Muscle of leg (tissue), 11 donors: ENCODE measurements around the gene DLG2. TPM values are rescaled to one million over a fixed set of nuclear protein-coding genes. Genes with fewer than 3 reads are reported as not detected.

Source experiments
- DNase-seq: peaks from one replicate; pipeline ENCODE4 v3.0.0; 2013
- H3K27ac ChIP-seq: one replicate; pipeline ENCODE4 v1.5.1; 2013; ENCODE audit warnings: mild to moderate bottlenecking, low read length, control low read depth
- H3K27me3 ChIP-seq: one replicate; pipeline ENCODE4 v1.6.1; 2013; ENCODE audit warnings: low read length; ENCODE audit not compliant: control insufficient read depth, insufficient read depth
- H3K36me3 ChIP-seq: one replicate; pipeline ENCODE4 v1.6.1; 2013; ENCODE audit warnings: low read length; ENCODE audit not compliant: control insufficient read depth, insufficient read depth
- H3K4me1 ChIP-seq: one replicate; pipeline ENCODE4 v1.6.1; 2013; ENCODE audit warnings: low read length; ENCODE audit not compliant: control insufficient read depth, insufficient read depth
- H3K4me3 ChIP-seq: one replicate; pipeline ENCODE4 v1.5.1; 2013; ENCODE audit warnings: low read length, control low read depth
- H3K9me3 ChIP-seq: replicated peaks from 2 replicates; pipeline ENCODE4 v1.6.1; 2013; ENCODE audit warnings: low read depth, low read length; ENCODE audit not compliant: control insufficient read depth
- WGBS: methylation state at CpG from one replicate; pipeline ENCODE4 v1.1.5; 2013; ENCODE audit warnings: missing lambda C conversion rate; ENCODE audit not compliant: insufficient coverage; 5-methylcytosine and 5-hydroxymethylcytosine counted together
- polyA plus RNA-seq, 8 donors: library from polyadenylated mRNA; unstranded; fragments of 120-200 nt; gene quantifications; one replicate each; pipeline versions ENCODE4 v1.2.1 to v1.2.3, GENCODE V29; 2013; ENCODE audit warnings: inconsistent platforms in 1 of 8, low replicate concordance in 1 of 8; ENCODE audit not compliant: insufficient read length in 8 of 8, insufficient read depth in 1 of 8
- total RNA-seq: library from RNA; stranded (reverse); fragments of 120-200 nt; gene quantifications from one replicate; pipeline ENCODE4 v1.2.4, GENCODE V29; 2013

The DLG2 gene
- total and polyA plus RNA-seq, 9 donors, result 6.4 to 19.3 (median 11.0) TPM

- no peaks in the 10 kb centered on the region for H3K36me3 ChIP-seq
- H3K9me3 ChIP-seq, result no peaks in the 10 kb centered on the region
- no peaks in the 10 kb centered on the region for H3K4me1 ChIP-seq
- WGBS, result no CpG with 5 or more reads among the region's 2 CpGs
- no peak overlapping the region for H3K4me3 ChIP-seq
- no peak overlapping the region for H3K27ac ChIP-seq
- no peaks in the 10 kb centered on the region for H3K27me3 ChIP-seq
- DNase-seq, result peak; percentile 88
Observed at GRCh38 chr11:83819931-83820549, 1807.1 kb downstream of the DLG2 start.

DNA sequence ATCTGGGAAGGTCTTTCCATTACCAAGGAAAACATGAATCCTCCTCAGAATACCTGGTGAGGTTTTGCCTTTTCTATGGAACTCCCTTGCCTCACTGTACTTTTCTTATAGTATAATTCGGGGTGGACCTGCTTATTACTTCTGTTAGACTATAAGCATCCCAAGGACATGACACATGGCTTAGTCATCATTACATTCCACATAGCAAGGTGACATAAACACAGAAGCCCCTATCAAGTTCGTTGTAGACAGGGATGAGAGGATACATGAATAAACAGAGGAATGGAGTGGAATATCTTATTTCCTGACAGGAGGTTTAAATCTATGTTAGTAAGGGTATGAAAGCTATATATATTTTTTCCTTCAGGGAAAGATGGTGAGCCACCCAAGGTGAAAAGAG, 1808.8 kb downstream of the DLG2 start:
- H3K36me3 ChIP-seq, result no peaks in the 10 kb centered on the region
- H3K4me1 ChIP-seq, result no peaks in the 10 kb centered on the region
- no peak for DNase-seq
- WGBS, result no CpG with 5 or more reads among the region's 2 CpGs
- H3K27me3 ChIP-seq, result no peaks in the 10 kb centered on the region
- no peaks in the 10 kb centered on the region for H3K9me3 ChIP-seq
- no peak overlapping the region for H3K27ac ChIP-seq
- H3K4me3 ChIP-seq, result no peak overlapping the region

DNA sequence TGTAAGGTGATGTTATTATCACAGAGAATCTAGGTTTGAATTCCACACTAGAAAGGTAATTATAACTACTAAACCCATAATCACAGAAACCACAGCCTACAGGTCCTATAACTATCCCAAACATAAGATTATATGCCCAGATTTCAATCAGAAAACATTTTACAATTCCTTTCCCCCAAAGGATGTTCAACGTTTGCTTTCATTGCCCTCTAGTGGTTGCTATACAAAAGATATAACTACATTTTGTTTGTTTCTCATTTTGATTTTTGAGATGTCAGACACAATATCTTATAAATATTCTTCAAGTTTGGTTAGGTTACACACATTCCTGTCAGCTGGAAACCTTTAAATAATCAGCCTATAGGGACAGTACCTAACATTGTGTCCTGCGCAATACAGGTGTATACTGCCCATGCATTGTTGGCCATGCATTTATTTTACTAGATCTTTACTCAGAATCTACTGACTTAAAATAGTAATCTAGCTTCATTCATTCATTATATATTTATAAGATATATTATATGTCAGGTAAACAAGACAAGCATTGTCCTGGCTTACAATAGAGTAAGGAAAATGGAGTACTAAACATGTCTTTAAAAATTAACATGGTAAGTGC, 1810.5 kb downstream of the DLG2 start:
- no CpG with 5 or more reads among the region's 2 CpGs for WGBS
- Histone ChIP-seq H3K27ac (no peak overlapping the region), H3K36me3 (no peaks in the 10 kb centered on the region), H3K27me3 (no peaks in the 10 kb centered on the region), H3K4me3 (no peak overlapping the region), H3K4me1 (no peaks in the 10 kb centered on the region), H3K9me3 (no peaks in the 10 kb centered on the region)
- DNase-seq, result peak; percentile 45

GRCh38 chr11:83815736-83816135, 1811.4 kb downstream of the DLG2 start:
- no peaks in the 10 kb centered on the region for H3K27me3 ChIP-seq
- H3K27ac ChIP-seq, result no peak overlapping the region
- no peaks in the 10 kb centered on the region for H3K36me3 ChIP-seq
- no peak overlapping the region for H3K4me3 ChIP-seq
- no peaks in the 10 kb centered on the region for H3K9me3 ChIP-seq
- no peak for DNase-seq
- 40% methylated on average over 1 of the region's 1 CpG for WGBS
- H3K4me1 ChIP-seq, result no peaks in the 10 kb centered on the region

- 40% methylated on average over 1 of the region's 3 CpGs for WGBS
- no peaks in the 10 kb centered on the region for H3K4me1 ChIP-seq
- H3K4me3 ChIP-seq, result no peak overlapping the region
- H3K27me3 ChIP-seq, result no peaks in the 10 kb centered on the region
- peak; percentile 41 for DNase-seq
- H3K27ac ChIP-seq, result no peak overlapping the region
- no peaks in the 10 kb centered on the region for H3K9me3 ChIP-seq
- no peaks in the 10 kb centered on the region for H3K36me3 ChIP-seq
Observed at GRCh38 chr11:83813296-83813695, 1813.8 kb downstream of the DLG2 start.

GRCh38 chr11:83809274-83809673, 1817.9 kb downstream of the DLG2 start:
- Histone ChIP-seq H3K4me3 (no peak overlapping the region), H3K4me1 (no peaks in the 10 kb centered on the region), H3K27ac (no peak overlapping the region), H3K36me3 (no peaks in the 10 kb centered on the region), H3K27me3 (no peaks in the 10 kb centered on the region), H3K9me3 (no peaks in the 10 kb centered on the region)
- no peak for DNase-seq

DNA sequence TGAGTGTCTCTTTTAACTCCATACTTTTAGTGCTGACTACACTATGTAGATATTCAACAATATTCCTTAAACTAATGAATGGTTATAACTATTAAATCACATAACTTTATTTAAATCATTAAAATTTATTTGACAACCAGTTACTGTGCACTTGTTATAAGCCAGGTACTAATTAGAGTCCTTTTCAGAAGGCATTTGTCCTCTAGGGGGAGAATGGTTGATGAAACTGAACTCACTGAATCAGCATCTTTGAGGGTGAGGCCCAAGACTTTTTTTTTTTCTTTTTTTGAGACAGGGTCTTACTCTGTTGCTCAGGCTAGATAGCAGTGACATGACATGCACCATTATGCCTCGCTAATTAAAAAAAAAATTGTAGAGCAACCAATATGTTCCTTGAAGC, 1825.3 kb downstream of the DLG2 start:
- no peaks in the 10 kb centered on the region for H3K27me3 ChIP-seq
- 100% methylated on average over 1 of the region's 1 CpG for WGBS
- no peak for DNase-seq
- no peaks in the 10 kb centered on the region for H3K36me3 ChIP-seq
- no peak overlapping the region for H3K27ac ChIP-seq
- no peaks in the 10 kb centered on the region for H3K9me3 ChIP-seq
- no peaks in the 10 kb centered on the region for H3K4me1 ChIP-seq
- H3K4me3 ChIP-seq, result no peak overlapping the region

DNA sequence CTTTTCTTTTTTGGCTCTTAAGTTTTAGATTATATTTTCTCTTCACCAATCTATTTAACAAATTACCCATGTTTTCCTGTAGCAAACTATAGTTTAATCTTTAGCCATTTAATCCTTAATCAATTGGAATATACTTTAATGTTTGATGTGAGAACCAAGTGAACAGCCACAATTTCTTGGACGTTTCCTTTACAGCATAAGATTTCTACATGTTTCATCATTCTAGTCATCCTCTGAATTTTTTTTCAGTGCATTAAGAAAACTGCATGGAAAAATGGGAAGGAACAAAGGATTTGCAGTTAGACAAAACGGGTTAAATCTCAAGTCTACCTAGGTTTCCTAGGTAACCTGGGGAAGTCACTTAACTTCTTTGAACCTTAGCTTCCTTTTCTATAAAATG, 1833.8 kb downstream of the DLG2 start:
- Histone ChIP-seq H3K36me3 (no peaks in the 10 kb centered on the region), H3K27me3 (no peaks in the 10 kb centered on the region), H3K4me1 (no peaks in the 10 kb centered on the region), H3K4me3 (no peak overlapping the region), H3K9me3 (no peaks in the 10 kb centered on the region), H3K27ac (no peak overlapping the region)
- DNase-seq, result no peak
- WGBS, result no CpG with 5 or more reads among the region's 2 CpGs

- no peak for DNase-seq
- Histone ChIP-seq H3K9me3 (no peaks in the 10 kb centered on the region), H3K4me1 (no peaks in the 10 kb centered on the region), H3K36me3 (no peaks in the 10 kb centered on the region), H3K27ac (no peak overlapping the region), H3K27me3 (no peaks in the 10 kb centered on the region), H3K4me3 (no peak overlapping the region)
- WGBS, result 97% methylated on average over 16 of the region's 17 CpGs
Observed at GRCh38 chr11:83791557-83791956, 1835.6 kb downstream of the DLG2 start.

GRCh38 chr11:83785942-83786341, 1841.2 kb downstream of the DLG2 start:
- WGBS, result no CpG with 5 or more reads among the region's 2 CpGs

GRCh38 chr11:83784419-83784818, 1842.7 kb downstream of the DLG2 start:
- H3K4me1 ChIP-seq, result no peaks in the 10 kb centered on the region
- no peak for DNase-seq
- no peak overlapping the region for H3K4me3 ChIP-seq
- no peaks in the 10 kb centered on the region for H3K27me3 ChIP-seq
- WGBS, result no CpG with 5 or more reads among the region's 1 CpG
- no peaks in the 10 kb centered on the region for H3K9me3 ChIP-seq
- no peaks in the 10 kb centered on the region for H3K36me3 ChIP-seq
- no peak overlapping the region for H3K27ac ChIP-seq

More at GRCh38 chr11:83785942-83786341, 1841.2 kb downstream of the DLG2 start:
- no peaks in the 10 kb centered on the region for H3K27me3 ChIP-seq
- no peaks in the 10 kb centered on the region for H3K4me1 ChIP-seq
- no peaks in the 10 kb centered on the region for H3K9me3 ChIP-seq
- no peaks in the 10 kb centered on the region for H3K36me3 ChIP-seq
- no peak for DNase-seq
- no peak overlapping the region for H3K27ac ChIP-seq
- no peak overlapping the region for H3K4me3 ChIP-seq
